Muscle layer of colon (tissue), 2 donors: ENCODE data around the gene CDH5.

Source experiments
- H3K27ac ChIP-seq: one replicate; pipeline ENCODE4 v1.7.0; 2013; ENCODE audit warnings: low read depth, mild to moderate bottlenecking, low read length, moderate library complexity
- H3K27me3 ChIP-seq, 2 donors: one replicate each; pipeline ENCODE4 v1.7.0; 2013; ENCODE audit warnings: low read length in 2 of 2, mild to moderate bottlenecking in 2 of 2; ENCODE audit not compliant: insufficient read depth in 2 of 2, control insufficient read depth in 1 of 2
- H3K36me3 ChIP-seq: one replicate; pipeline ENCODE4 v1.7.0; 2013; ENCODE audit warnings: mild to moderate bottlenecking, low read length; ENCODE audit not compliant: insufficient read depth
- H3K4me1 ChIP-seq: one replicate; pipeline ENCODE4 v1.7.0; 2013; ENCODE audit warnings: mild to moderate bottlenecking, low read length; ENCODE audit not compliant: insufficient read depth
- H3K4me3 ChIP-seq, 2 donors: one replicate each; pipeline ENCODE4 v1.7.0; 2013; ENCODE audit warnings: low read length in 2 of 2, low read depth in 1 of 2, mild to moderate bottlenecking in 1 of 2, moderate library complexity in 1 of 2
- H3K9ac ChIP-seq: one replicate; pipeline ENCODE4 v1.7.0; 2013; ENCODE audit warnings: low read length
- H3K9me3 ChIP-seq: one replicate; pipeline ENCODE4 v1.7.0; 2013; ENCODE audit warnings: mild to moderate bottlenecking, low read length
- donor health status: abdominal sarcoma.
- donor health status: Adenocarcinoma of cecum.

Gene CDH5

GRCh38 chr16:66377324-66377723, 10.8 kb downstream of the CDH5 start:
- H3K9me3 ChIP-seq = no peaks in the 10 kb centered on the region
- H3K4me1 ChIP-seq = no peaks in the 10 kb centered on the region
- no peaks in the 10 kb centered on the region for H3K27me3 ChIP-seq
- H3K36me3 ChIP-seq = no peaks in the 10 kb centered on the region
- no peak overlapping the region for H3K27ac ChIP-seq
- H3K4me3 ChIP-seq = no peak overlapping the region
- H3K9ac ChIP-seq = no peak overlapping the region

- Histone ChIP-seq H3K27ac (no peak overlapping the region), H3K27me3 (no peaks in the 10 kb centered on the region), H3K36me3 (no peaks in the 10 kb centered on the region), H3K4me3 (no peak overlapping the region), H3K9ac (no peak overlapping the region), H3K9me3 (no peaks in the 10 kb centered on the region), H3K4me1 (no peaks in the 10 kb centered on the region)
These were observed 12.5 kb downstream of the CDH5 start for GRCh38 chr16:66378741-66379570.

- Histone ChIP-seq H3K27me3 (no peaks in the 10 kb centered on the region), H3K36me3 (no peaks in the 10 kb centered on the region), H3K4me3 (no peak overlapping the region), H3K27ac (no peak overlapping the region), H3K9me3 (no peaks in the 10 kb centered on the region), H3K9ac (no peak overlapping the region), H3K4me1 (no peaks in the 10 kb centered on the region)
These were observed 13.1 kb downstream of the CDH5 start for GRCh38 chr16:66379571-66379941.

- H3K27ac ChIP-seq = no peak overlapping the region
- no peaks in the 10 kb centered on the region for H3K27me3 ChIP-seq
- no peak overlapping the region for H3K9ac ChIP-seq
- H3K9me3 ChIP-seq = no peaks in the 10 kb centered on the region
- no peaks in the 10 kb centered on the region for H3K36me3 ChIP-seq
- H3K4me1 ChIP-seq = no peaks in the 10 kb centered on the region
- H3K4me3 ChIP-seq = no peak overlapping the region
These were observed 13.9 kb downstream of the CDH5 start for GRCh38 chr16:66380421-66380820.

GRCh38 chr16:66381585-66382170, 15.2 kb downstream of the CDH5 start:
- Histone ChIP-seq H3K27ac (no peak overlapping the region), H3K4me3 (no peak overlapping the region), H3K27me3 (no peaks in the 10 kb centered on the region), H3K4me1 (no peaks in the 10 kb centered on the region), H3K9me3 (no peaks in the 10 kb centered on the region), H3K9ac (no peak overlapping the region), H3K36me3 (no peaks in the 10 kb centered on the region)

GRCh38 chr16:66382171-66382965, 15.9 kb downstream of the CDH5 start:
- no peak overlapping the region for H3K4me3 ChIP-seq
- no peak overlapping the region for H3K27ac ChIP-seq
- H3K9ac ChIP-seq = no peak overlapping the region
- H3K36me3 ChIP-seq = no peaks in the 10 kb centered on the region
- no peaks in the 10 kb centered on the region for H3K9me3 ChIP-seq
- H3K4me1 ChIP-seq = no peaks in the 10 kb centered on the region
- H3K27me3 ChIP-seq = no peaks in the 10 kb centered on the region

GRCh38 chr16:66382966-66383299, 16.4 kb downstream of the CDH5 start:
- Histone ChIP-seq H3K9me3 (no peaks in the 10 kb centered on the region), H3K27me3 (no peaks in the 10 kb centered on the region)

GRCh38 chr16:66383551-66383950, 17.1 kb downstream of the CDH5 start:
- no peak overlapping the region for H3K27ac ChIP-seq
- no peaks in the 10 kb centered on the region for H3K9me3 ChIP-seq
- no peak overlapping the region for H3K9ac ChIP-seq
- H3K4me1 ChIP-seq = no peaks in the 10 kb centered on the region
- no peak overlapping the region for H3K4me3 ChIP-seq
- no peaks in the 10 kb centered on the region for H3K27me3 ChIP-seq
- no peaks in the 10 kb centered on the region for H3K36me3 ChIP-seq

More at GRCh38 chr16:66382966-66383299, 16.4 kb downstream of the CDH5 start:
- Histone ChIP-seq H3K36me3 (no peaks in the 10 kb centered on the region), H3K27ac (no peak overlapping the region), H3K4me1 (no peaks in the 10 kb centered on the region), H3K9ac (no peak overlapping the region), H3K4me3 (no peak overlapping the region)

GRCh38 chr16:66385415-66385814, 18.9 kb downstream of the CDH5 start:
- H3K4me1 ChIP-seq = no peaks in the 10 kb centered on the region
- H3K9me3 ChIP-seq = no peaks in the 10 kb centered on the region
- no peaks in the 10 kb centered on the region for H3K36me3 ChIP-seq
- H3K9ac ChIP-seq = no peak overlapping the region
- no peak overlapping the region for H3K4me3 ChIP-seq
- no peak overlapping the region for H3K27ac ChIP-seq
- H3K27me3 ChIP-seq = no peaks in the 10 kb centered on the region

- Histone ChIP-seq H3K9ac (no peak overlapping the region), H3K9me3 (no peaks in the 10 kb centered on the region), H3K36me3 (no peaks in the 10 kb centered on the region), H3K4me1 (no peaks in the 10 kb centered on the region), H3K4me3 (no peak overlapping the region), H3K27ac (no peak overlapping the region), H3K27me3 (no peaks in the 10 kb centered on the region)
These were observed 20.4 kb downstream of the CDH5 start for GRCh38 chr16:66386629-66387622.
